ENCODE results near the gene KCNMB3.
"Not testable (repeated sequence)": the region's sequence is repeated elsewhere in the genome, so short reads cannot be mapped to it uniquely, and the experiment has no call there.

KCNMB3 gene, protein sequence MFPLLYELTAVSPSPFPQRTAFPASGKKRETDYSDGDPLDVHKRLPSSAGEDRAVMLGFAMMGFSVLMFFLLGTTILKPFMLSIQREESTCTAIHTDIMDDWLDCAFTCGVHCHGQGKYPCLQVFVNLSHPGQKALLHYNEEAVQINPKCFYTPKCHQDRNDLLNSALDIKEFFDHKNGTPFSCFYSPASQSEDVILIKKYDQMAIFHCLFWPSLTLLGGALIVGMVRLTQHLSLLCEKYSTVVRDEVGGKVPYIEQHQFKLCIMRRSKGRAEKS

GRCh38 chr3:179250803-179251476, at the start of gene KCNMB3:
TSS of gene KCNMB3 (minus strand) at chr3:179251114. CDS start at chr3:179250990, 124 bp downstream.
- no peak for DNase-seq

- no peak for DNase-seq
Observed at GRCh38 chr3:179299999-179300613, 49.2 kb upstream of the KCNMB3 start.

GRCh38 chr3:179299316-179299715, 48.4 kb upstream of the KCNMB3 start:
- no peak for DNase-seq

- no peak for DNase-seq
Observed at GRCh38 chr3:179297971-179298725, 47.2 kb upstream of the KCNMB3 start.

- no peak for DNase-seq
Observed at GRCh38 chr3:179292450-179292849, 41.5 kb upstream of the KCNMB3 start.

DNA sequence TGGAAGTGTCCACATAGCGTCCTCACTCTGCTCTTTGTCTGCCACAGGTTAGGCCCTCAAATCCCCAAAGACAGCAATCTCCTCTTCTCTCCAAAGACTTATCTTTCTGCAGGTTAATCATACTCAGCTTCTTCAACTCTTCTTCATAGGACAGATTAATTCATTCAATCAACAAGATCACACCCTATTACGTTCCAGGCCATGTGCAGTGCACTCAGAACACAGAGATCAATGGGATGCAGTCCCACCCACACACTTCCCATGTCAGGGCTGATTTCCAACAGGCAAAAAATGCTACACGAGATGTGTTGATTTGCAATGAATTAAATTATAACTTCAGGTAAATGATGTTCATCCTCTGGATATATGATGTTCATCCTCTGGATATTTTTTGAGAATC, 38.4 kb upstream of the KCNMB3 start:
- DNase-seq: no peak

- no peak for DNase-seq
Observed at GRCh38 chr3:179288845-179289244, 37.9 kb upstream of the KCNMB3 start.

DNA sequence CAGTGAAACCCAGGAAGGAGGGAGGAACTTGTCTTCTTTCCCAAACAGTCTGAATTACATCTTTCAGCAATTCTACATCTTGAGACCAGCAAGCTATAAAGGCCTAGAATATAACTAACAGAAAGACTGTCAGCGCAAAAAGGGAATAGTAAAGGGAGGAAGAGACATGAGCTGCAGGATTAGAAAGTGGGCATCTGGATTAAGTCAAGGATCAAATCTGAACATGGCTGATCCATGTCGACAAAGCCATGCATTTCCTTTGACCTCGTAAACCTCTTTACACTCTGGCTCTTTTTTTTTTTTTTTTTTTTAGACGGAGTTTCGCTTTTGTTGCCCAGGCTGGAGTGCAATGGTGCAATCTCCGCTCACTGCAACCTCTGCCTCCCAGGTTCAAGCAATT, 35.4 kb upstream of the KCNMB3 start:
- no peak for DNase-seq

DNA sequence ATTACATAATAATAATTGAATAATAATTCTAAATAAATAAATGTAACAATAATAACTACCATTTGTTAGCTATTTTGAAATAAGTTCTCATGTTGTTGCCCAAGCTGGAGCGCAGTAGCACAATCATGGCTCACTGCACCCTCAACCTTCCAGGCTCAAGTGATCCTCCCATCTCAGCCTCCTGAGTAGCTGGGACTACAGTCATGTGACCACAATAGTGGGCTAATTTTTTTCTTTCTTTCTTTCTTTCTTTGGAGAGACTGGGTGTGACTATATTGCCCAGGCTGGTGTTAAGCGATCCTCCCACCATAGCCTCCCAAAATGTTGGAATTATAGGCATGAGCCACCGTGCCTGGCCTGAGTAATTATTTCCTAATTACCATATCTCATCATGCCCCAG, 30.9 kb upstream of the KCNMB3 start:
- DNase-seq: no peak

GRCh38 chr3:179279837-179280236, 28.9 kb upstream of the KCNMB3 start:
- DNase-seq: no peak

DNA sequence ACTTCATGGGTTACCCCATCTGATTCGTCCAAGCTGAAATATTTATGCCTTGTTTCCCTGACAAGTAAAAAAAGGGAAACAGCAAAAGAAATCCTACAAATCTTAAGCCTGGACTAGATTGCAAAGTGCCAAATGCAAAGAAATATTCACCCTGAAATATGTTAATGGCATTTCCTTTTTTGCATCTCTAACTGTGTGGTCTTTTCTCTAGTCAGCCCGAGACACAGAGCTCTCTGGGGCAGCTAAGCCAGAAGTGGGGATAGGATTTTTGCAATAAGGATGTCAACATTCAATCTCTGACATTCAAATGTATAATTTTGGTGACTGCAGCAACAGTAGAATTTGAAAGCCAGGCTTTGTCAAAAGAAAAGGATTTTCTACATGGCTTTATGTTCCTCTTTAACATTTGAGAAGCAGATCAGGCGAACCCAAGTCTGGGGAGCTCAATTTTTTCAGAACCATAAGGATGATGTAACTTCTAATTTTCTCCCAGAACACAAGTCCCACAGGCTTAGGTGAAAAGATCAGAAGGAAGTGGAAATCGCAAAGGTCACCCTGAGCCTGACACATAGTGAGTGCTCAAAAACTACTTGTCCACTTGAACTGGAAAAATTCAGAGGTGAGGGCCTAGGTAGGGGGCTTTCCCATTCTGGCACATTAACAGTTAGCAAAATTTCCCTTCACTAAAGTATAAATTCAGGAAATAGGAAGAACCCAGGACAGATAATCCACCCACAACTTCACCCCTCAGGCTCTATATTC, 28.2 kb upstream of the KCNMB3 start:
- DNase-seq: no peak

DNA sequence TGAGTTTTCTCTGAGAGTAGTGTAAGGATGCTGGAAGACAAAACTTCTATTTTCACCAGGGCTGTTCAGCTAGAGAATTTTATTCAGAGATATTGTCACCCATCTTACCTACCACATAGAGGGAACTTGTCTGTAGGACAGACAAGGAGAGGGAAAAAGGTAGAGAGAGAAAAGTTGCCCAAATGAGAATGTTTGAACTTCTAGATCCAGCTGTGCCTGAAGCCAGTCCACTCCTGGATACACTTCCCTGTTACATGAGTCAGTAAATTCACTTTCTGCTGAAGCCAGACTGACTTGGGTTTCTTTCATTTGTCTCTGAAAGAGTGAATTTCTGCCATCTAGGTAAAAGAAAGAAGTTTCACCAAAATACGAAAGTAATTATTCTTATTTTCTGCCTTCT, 27.2 kb upstream of the KCNMB3 start:
- DNase-seq: no peak

GRCh38 chr3:179276743-179277142, 25.8 kb upstream of the KCNMB3 start:
- no peak for DNase-seq

DNA sequence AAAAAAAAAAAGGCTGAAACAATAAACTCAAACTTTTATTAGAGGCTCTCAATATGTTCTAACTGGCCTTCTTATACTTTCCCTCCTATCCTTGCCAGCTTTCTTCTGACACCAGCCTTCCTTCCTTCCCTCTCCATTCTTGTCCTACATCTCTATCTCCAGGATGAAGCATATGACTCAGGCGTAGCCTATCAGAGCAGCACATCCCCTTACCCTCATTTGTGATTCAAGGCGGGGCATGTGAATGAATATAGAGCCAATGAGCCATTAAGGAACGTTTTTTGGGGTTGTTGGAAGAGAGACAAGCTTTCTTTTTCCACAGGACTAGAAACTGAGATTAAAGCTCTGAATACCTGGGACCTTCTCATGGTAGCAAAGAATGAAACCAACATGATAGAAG, 25.1 kb upstream of the KCNMB3 start:
- DNase-seq: no peak

- not testable (repeated sequence) for DNase-seq
Observed at GRCh38 chr3:179274434-179274833, 23.5 kb upstream of the KCNMB3 start.

DNA sequence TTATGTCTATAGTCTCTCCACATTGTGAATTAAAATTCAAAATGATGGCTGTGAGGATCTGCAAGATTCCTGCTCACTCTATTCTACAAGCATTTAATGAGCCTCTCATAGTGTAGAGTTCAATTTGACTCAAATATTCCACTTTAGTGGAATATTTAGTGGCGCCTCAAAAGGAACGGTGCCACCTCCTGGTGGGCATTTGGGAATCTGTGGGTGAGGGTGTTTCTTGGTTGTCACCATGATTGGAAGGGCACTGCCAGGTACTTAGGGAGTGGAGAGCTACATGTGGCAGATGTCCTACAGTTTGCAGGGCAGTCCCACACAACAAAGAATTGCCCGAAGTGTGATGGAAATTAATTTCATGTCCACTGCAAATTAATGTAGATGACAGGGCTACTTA, 21.5 kb upstream of the KCNMB3 start:
- no peak for DNase-seq

DNA sequence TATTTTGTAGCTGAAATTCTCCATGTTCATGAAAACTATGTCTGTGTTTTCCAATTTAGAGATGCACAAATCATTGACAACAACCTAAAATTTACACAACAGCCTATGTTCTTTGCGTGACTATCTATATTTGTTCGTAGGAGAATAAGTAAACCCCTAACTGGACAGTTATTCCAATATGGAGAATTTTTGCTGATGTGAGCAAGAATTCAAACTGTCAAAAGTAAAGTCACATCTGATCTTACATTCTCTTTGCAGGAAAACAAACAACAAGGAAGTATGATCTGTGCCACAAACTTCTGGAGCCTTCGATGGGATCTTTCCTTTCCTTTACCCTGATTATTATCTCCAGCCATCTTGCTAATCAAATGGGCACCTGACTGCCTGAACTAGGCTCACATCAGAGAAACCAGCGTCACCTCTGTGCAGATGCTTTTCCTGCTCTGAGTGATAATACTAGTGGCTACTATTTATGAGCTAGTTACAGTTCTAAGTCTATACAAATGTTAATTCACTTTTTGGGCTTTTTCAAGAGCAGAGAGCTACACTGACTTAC, 18.3 kb upstream of the KCNMB3 start:
- DNase-seq: no peak

GRCh38 chr3:179268400-179269051, 17.6 kb upstream of the KCNMB3 start:
- DNase-seq: no peak

DNA sequence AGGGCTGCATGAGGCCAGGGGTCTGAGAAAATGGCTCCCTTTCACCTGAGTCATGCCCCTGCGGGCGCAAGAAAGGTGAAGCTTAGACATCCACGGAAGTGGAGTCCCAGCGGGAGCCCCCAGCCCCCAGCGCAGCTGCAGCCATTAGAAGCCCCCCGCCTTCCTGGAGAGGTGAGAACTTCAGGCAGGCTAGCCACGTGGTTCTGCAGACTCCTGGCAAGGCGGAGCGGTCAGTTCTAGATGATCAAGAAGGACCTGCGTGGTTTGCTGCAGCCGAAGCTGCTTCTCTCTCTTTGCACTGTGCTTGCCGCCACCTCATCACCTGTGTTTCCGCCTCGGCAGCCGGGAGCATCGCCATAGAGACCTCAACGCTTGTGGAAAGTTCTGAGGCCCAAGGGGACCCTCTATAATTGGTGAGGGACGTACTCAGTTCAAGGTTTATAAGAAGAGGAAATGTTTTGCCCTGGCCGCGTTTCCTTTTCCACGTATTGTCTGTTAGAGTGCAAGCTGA, 15.8 kb upstream of the KCNMB3 start:
- no peak for DNase-seq

- DNase-seq: no peak
Observed at GRCh38 chr3:179265875-179266274, 15.0 kb upstream of the KCNMB3 start.

DNA sequence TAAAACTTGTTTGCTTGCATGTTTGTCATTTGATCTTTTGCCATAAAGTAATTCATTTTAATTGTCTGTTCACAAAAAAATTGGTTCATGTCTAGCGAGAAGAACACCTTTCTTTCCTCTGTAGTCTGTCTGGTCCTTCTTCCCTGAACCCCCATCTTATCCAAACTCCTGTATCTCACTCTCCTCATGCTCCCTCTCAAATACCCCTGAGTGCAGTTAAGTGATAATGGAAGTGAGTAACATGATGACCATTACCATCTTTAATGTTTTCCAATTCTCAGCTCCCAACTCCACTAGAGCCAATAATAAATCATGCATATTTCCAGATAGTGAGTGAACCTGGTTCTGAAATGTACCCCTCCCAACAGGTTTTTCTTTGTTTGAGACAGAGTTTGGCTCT, 14.2 kb upstream of the KCNMB3 start:
- no peak for DNase-seq

GRCh38 chr3:179264449-179264848, 13.5 kb upstream of the KCNMB3 start:
- no peak for DNase-seq

Measured in NCI-H2227 treated with DMSO at 0.1 percent for 48 hours (cell line).